Measurements from ENCODE around the gene DNASE1L2.

Gene DNASE1L2

DNA sequence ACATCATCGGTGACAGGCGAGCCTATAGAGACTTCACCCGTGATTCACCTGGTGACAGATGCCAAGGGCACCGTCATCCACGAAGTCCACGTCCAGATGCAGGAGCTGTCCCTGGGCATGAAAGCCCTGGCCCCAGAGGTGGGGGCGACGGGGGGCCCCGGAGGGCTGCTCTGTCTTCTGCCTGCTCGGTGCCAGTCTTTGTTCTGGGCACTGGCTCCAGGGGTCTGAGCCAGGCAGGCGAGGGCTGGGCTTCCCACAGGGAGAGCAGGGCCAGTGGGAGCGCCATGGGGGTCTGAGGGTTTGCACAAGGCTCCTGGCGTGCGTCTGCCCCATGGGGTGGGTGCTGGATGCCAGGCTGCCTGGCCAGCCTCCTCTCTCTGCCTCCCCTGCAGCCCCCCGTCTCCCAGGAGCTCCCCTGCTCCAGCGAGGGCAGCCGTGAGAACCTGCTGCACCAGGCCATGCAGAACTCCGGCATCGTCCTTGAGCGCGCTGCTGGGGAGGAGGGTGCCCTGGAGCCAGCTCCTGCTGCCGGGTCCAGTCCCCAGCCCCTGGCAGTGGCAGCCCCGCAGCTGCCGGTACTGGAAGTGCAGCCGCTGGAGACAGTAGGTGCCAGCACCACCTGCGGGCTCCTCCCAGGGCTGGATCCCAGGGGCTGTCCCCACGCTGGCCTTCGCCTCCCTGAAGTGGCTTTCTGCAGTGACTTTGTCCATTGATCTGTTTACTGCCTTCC is 3.0 kb upstream of the DNASE1L2 start (continued):
- TF ChIP-seq, protein P1, sequence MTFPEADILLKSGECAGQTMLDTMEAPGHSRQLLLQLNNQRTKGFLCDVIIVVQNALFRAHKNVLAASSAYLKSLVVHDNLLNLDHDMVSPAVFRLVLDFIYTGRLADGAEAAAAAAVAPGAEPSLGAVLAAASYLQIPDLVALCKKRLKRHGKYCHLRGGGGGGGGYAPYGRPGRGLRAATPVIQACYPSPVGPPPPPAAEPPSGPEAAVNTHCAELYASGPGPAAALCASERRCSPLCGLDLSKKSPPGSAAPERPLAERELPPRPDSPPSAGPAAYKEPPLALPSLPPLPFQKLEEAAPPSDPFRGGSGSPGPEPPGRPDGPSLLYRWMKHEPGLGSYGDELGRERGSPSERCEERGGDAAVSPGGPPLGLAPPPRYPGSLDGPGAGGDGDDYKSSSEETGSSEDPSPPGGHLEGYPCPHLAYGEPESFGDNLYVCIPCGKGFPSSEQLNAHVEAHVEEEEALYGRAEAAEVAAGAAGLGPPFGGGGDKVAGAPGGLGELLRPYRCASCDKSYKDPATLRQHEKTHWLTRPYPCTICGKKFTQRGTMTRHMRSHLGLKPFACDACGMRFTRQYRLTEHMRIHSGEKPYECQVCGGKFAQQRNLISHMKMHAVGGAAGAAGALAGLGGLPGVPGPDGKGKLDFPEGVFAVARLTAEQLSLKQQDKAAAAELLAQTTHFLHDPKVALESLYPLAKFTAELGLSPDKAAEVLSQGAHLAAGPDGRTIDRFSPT (tag by site-specific recombination; IDR thresholded peaks at IDR 0.05), result no peak
- TF ChIP-seq ZNF785 (tag by site-specific recombination; IDR thresholded peaks at IDR 0.05) (no peak), MYNN (tag by site-specific recombination; IDR thresholded peaks at IDR 0.05; ENCODE audit: borderline replicate concordance) (no peak), TRIM28 (IDR thresholded peaks at IDR 0.05; ENCODE audit: borderline replicate concordance, low read length) (no peak), ZNF37A (tag by site-specific recombination; IDR thresholded peaks at IDR 0.05) (no peak)
- TF ChIP-seq, protein P2, sequence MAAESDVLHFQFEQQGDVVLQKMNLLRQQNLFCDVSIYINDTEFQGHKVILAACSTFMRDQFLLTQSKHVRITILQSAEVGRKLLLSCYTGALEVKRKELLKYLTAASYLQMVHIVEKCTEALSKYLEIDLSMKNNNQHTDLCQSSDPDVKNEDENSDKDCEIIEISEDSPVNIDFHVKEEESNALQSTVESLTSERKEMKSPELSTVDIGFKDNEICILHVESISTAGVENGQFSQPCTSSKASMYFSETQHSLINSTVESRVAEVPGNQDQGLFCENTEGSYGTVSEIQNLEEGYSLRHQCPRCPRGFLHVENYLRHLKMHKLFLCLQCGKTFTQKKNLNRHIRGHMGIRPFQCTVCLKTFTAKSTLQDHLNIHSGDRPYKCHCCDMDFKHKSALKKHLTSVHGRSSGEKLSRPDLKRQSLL (tag by site-specific recombination; IDR thresholded peaks at IDR 0.05), result peak; percentile 68; the same call in 1 of the 2 replicates

DNA sequence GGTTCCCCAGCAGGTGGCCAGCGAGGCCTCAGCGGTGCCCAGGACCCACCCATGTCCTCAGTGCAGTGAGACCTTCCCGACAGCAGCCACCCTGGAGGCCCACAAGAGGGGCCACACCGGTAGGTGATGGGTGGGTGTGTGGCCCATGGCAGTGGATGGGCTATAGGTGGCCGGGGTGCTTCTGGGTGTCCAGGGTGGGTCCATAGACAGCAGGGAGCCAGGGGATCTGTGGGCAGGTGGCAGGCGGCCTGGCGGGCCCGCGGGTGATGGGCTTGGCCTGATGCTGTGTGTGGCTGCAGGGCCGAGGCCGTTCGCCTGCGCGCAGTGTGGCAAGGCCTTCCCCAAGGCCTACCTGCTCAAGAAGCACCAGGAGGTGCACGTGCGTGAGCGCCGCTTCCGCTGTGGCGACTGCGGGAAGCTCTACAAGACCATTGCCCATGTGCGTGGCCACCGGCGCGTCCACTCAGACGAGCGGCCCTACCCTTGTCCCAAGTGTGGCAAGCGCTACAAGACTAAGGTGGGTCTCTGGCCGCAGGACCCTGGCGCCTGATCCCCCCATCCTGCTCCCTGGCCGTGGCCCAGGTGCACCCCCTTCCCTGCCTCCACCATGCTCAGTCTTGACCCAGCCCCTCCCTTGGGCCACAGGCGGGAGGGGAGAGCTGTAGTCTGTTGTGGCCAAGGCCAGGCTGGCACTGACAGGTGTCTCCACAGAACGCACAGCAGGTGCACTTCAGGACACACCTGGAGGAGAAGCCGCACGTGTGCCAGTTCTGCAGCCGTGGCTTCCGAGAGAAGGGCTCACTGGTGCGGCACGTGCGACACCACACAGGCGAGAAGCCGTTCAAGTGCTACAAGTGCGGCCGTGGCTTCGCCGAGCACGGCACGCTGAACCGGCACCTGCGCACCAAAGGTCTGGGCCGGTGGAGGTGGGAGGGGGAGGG is 2.1 kb upstream of the DNASE1L2 start:
- Histone ChIP-seq H3K36me3 (ENCODE audit: control insufficient read depth in 2 of 2, insufficient read depth in 1 of 2, low read length in 2 of 2) (peaks cover 0 to 71% of the 10 kb centered on the region in 2 experiments; a peak in 1 of 3 replicates), H3K9me3 (ENCODE audit: control insufficient read depth, insufficient read depth, low read depth, low read length) (no peaks in the 10 kb centered on the region), H3K27ac (ENCODE audit: extremely low read depth, low read depth, low read length) (no peak overlapping the region), H3K4me1 (ENCODE audit: control insufficient read depth, insufficient read depth, low read length) (peaks cover 4% of the 10 kb centered on the region; the same call in 1 of the 2 replicates), H3K4me3 (ENCODE audit: low read depth, low read length) (no peak overlapping the region)
- POLR2A ChIA-PET, result interaction anchor here (0.8 to 1.2 kb wide), 2 partner anchors 17 to 79 kb away, joined by 3 to 4 read pairs; partner anchors contain the start of genes ECI1 and TRAF7
- CTCF ChIA-PET, result no interaction called here
- TF ChIP-seq ZNF138 (tag by site-specific recombination; IDR thresholded peaks at IDR 0.05; ENCODE audit: borderline replicate concordance), result no peak
- TF ChIP-seq ZNF174 (tag by site-specific recombination; IDR thresholded peaks at IDR 0.05), result no peak
- TF ChIP-seq ZNF529 (tag by site-specific recombination; IDR thresholded peaks at IDR 0.05; ENCODE audit: insufficient replicate concordance), result no peak
- no peak for TF ChIP-seq ZNF514 (tag by site-specific recombination; IDR thresholded peaks at IDR 0.05)
- no peak for TF ChIP-seq ZNF76 (tag by site-specific recombination; IDR thresholded peaks at IDR 0.05; ENCODE audit: borderline replicate concordance, low read depth)
- TF ChIP-seq BCL11B (tag by site-specific recombination; IDR thresholded peaks at IDR 0.05; ENCODE audit: low read depth), result 0 out of 2 replicates have a peak, but pooled peaks have one; percentile 15
- no peak for TF ChIP-seq ZNF776 (tag by site-specific recombination; IDR thresholded peaks at IDR 0.05; ENCODE audit: borderline replicate concordance)
- TF ChIP-seq ZNF530 (tag by site-specific recombination; IDR thresholded peaks at IDR 0.05; ENCODE audit: low read depth), result no peak
- TF ChIP-seq, protein P3, sequence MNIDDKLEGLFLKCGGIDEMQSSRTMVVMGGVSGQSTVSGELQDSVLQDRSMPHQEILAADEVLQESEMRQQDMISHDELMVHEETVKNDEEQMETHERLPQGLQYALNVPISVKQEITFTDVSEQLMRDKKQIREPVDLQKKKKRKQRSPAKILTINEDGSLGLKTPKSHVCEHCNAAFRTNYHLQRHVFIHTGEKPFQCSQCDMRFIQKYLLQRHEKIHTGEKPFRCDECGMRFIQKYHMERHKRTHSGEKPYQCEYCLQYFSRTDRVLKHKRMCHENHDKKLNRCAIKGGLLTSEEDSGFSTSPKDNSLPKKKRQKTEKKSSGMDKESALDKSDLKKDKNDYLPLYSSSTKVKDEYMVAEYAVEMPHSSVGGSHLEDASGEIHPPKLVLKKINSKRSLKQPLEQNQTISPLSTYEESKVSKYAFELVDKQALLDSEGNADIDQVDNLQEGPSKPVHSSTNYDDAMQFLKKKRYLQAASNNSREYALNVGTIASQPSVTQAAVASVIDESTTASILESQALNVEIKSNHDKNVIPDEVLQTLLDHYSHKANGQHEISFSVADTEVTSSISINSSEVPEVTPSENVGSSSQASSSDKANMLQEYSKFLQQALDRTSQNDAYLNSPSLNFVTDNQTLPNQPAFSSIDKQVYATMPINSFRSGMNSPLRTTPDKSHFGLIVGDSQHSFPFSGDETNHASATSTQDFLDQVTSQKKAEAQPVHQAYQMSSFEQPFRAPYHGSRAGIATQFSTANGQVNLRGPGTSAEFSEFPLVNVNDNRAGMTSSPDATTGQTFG (tag by site-specific recombination; IDR thresholded peaks at IDR 0.05; ENCODE audit: borderline replicate concordance), result no peak
- no peak for TF ChIP-seq ZNF112 (tag by site-specific recombination; IDR thresholded peaks at IDR 0.05)
- no peak for TF ChIP-seq ZNF248 (tag by site-specific recombination; IDR thresholded peaks at IDR 0.05)
- TF ChIP-seq KLF16 (tag by site-specific recombination; IDR thresholded peaks at IDR 0.05), result no peak
- no peak for TF ChIP-seq ZBTB20 (tag by site-specific recombination; IDR thresholded peaks at IDR 0.05)
- TF ChIP-seq ZNF341 (tag by site-specific recombination; IDR thresholded peaks at IDR 0.05; ENCODE audit: low read depth), result no peak
- TF ChIP-seq, protein P4, sequence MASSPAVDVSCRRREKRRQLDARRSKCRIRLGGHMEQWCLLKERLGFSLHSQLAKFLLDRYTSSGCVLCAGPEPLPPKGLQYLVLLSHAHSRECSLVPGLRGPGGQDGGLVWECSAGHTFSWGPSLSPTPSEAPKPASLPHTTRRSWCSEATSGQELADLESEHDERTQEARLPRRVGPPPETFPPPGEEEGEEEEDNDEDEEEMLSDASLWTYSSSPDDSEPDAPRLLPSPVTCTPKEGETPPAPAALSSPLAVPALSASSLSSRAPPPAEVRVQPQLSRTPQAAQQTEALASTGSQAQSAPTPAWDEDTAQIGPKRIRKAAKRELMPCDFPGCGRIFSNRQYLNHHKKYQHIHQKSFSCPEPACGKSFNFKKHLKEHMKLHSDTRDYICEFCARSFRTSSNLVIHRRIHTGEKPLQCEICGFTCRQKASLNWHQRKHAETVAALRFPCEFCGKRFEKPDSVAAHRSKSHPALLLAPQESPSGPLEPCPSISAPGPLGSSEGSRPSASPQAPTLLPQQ (tag by site-specific recombination; IDR thresholded peaks at IDR 0.05), result peak; percentile 63; the same call in 1 of the 2 replicates
- no peak for TF ChIP-seq ZNF350 (tag by site-specific recombination; IDR thresholded peaks at IDR 0.05)
- TF ChIP-seq, protein P5, sequence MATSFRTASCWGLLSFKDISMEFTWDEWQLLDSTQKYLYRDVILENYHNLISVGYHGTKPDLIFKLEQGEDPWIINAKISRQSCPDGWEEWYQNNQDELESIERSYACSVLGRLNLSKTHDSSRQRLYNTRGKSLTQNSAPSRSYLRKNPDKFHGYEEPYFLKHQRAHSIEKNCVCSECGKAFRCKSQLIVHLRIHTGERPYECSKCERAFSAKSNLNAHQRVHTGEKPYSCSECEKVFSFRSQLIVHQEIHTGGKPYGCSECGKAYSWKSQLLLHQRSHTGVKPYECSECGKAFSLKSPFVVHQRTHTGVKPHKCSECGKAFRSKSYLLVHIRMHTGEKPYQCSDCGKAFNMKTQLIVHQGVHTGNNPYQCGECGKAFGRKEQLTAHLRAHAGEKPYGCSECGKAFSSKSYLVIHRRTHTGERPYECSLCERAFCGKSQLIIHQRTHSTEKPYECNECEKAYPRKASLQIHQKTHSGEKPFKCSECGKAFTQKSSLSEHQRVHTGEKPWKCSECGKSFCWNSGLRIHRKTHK (tag by site-specific recombination; IDR thresholded peaks at IDR 0.05), result no peak
- peak; percentile 93 for TF ChIP-seq ZNF701 (tag by site-specific recombination; IDR thresholded peaks at IDR 0.05)

Measured in HEK293 (cell line).